ENCODE results near the gene PDE1C.

The PDE1C gene

GRCh38 chr7:31764462-31764861, 305.7 kb downstream of the PDE1C start:
- in situ Hi-C loops (cut with MboI; ENCODE audit: low sequenced_read_pairs, unreplicated experiment), result no loop called here
- DNase-seq (ENCODE audit: low spot score), result no peak
- no peak for TF ChIP-seq CTCF (IDR thresholded peaks at IDR 0.05; ENCODE audit: borderline replicate concordance, control extremely low read depth, extremely low read depth, insufficient read depth, missing control alignments)

GRCh38 chr7:31763548-31763947, 306.7 kb downstream of the PDE1C start:
- no peak for TF ChIP-seq CTCF (IDR thresholded peaks at IDR 0.05; ENCODE audit: borderline replicate concordance, control extremely low read depth, extremely low read depth, insufficient read depth, missing control alignments)
- in situ Hi-C loops (cut with MboI; ENCODE audit: low sequenced_read_pairs, unreplicated experiment), result no loop called here
- no peak for DNase-seq (ENCODE audit: low spot score)

GRCh38 chr7:31761646-31762045, 308.6 kb downstream of the PDE1C start:
- in situ Hi-C loops (cut with MboI; ENCODE audit: low sequenced_read_pairs, unreplicated experiment), result no loop called here
- no peak for DNase-seq (ENCODE audit: low spot score)
- TF ChIP-seq CTCF (IDR thresholded peaks at IDR 0.05; ENCODE audit: borderline replicate concordance, control extremely low read depth, extremely low read depth, insufficient read depth, missing control alignments), result no peak

- no peak for TF ChIP-seq CTCF (IDR thresholded peaks at IDR 0.05; ENCODE audit: borderline replicate concordance, control extremely low read depth, extremely low read depth, insufficient read depth, missing control alignments)
- no peak for DNase-seq (ENCODE audit: low spot score)
- in situ Hi-C loops (cut with MboI; ENCODE audit: low sequenced_read_pairs, unreplicated experiment), result no loop called here
These were observed 311.5 kb downstream of the PDE1C start for GRCh38 chr7:31758755-31759154.

GRCh38 chr7:31751726-31752125, 318.5 kb downstream of the PDE1C start:
- DNase-seq (ENCODE audit: low spot score), result no peak
- no peak for TF ChIP-seq CTCF (IDR thresholded peaks at IDR 0.05; ENCODE audit: borderline replicate concordance, control extremely low read depth, extremely low read depth, insufficient read depth, missing control alignments)
- in situ Hi-C loops (cut with MboI; ENCODE audit: low sequenced_read_pairs, unreplicated experiment), result no loop called here

GRCh38 chr7:31748084-31748483, 322.1 kb downstream of the PDE1C start:
- no peak for DNase-seq (ENCODE audit: low spot score)
- in situ Hi-C loops (cut with MboI; ENCODE audit: low sequenced_read_pairs, unreplicated experiment), result loop anchor here (10.0 to 25.0 kb wide), 3 partner anchors 311 to 597 kb away; no protein-coding TSS in a partner anchor
- no peak for TF ChIP-seq CTCF (IDR thresholded peaks at IDR 0.05; ENCODE audit: borderline replicate concordance, control extremely low read depth, extremely low read depth, insufficient read depth, missing control alignments)

GRCh38 chr7:31747553-31747952, 322.7 kb downstream of the PDE1C start:
- no peak for TF ChIP-seq CTCF (IDR thresholded peaks at IDR 0.05; ENCODE audit: borderline replicate concordance, control extremely low read depth, extremely low read depth, insufficient read depth, missing control alignments)
- no peak for DNase-seq (ENCODE audit: low spot score)
- in situ Hi-C loops (cut with MboI; ENCODE audit: low sequenced_read_pairs, unreplicated experiment), result loop anchor here (10.0 to 25.0 kb wide), 3 partner anchors 310 to 597 kb away; no protein-coding TSS in a partner anchor

Data from GM13976 (cell line).